HEK293 (cell line): ENCODE measurements around the gene PGBD1.

Experiments
- CTCF ChIA-PET: fragments of 350-600 bp; formaldehyde crosslinking; extraction: SDS; loops from one replicate; lab custom pipeline; 2021; ENCODE audit warnings: antibody characterized with exemption; lab: Yijun Ruan, JAX
- POLR2A ChIA-PET: fragments of 300-600 bp; formaldehyde crosslinking; extraction: SDS; loops from one replicate; lab custom pipeline; 2020; ENCODE audit warnings: antibody characterized with exemption, inconsistent platforms; lab: Yijun Ruan, JAX
- H3K27ac ChIP-seq: fragments of 200-500 bp; sonication (Bioruptor generic); 2 replicates; pipeline ENCODE4 v1.5.1; 2014; ENCODE audit warnings: low read depth, low read length, control low read depth, inconsistent platforms; ENCODE audit errors: extremely low read depth
- H3K36me3 ChIP-seq, 2 experiments: fragments of 200-500 bp in 1 of 2; sonication (Bioruptor generic) in 1 of 2; 1 replicate in 1 of 2; 2 replicates in 1 of 2; pipeline ENCODE4 v1.5.1; 2014 to 2017; ENCODE audit warnings: inconsistent platforms in 2 of 2, low read length in 2 of 2; ENCODE audit not compliant: control insufficient read depth in 2 of 2, insufficient read depth in 1 of 2
- H3K4me1 ChIP-seq: fragments of 200-500 bp; sonication (Bioruptor generic); 2 replicates; pipeline ENCODE4 v1.5.1; 2014; ENCODE audit warnings: mild to moderate bottlenecking, low read length, inconsistent platforms; ENCODE audit not compliant: control insufficient read depth, insufficient read depth
- H3K4me3 ChIP-seq: 2 replicates; pipeline ENCODE4 v1.5.1; 2011; ENCODE audit warnings: low read depth, mild to moderate bottlenecking, control low read depth, low read length, moderate library complexity
- H3K9me3 ChIP-seq: fragments of 200-500 bp; sonication (Bioruptor generic); 2 replicates; pipeline ENCODE4 v1.5.1; 2014; ENCODE audit warnings: low read depth, low read length, inconsistent platforms; ENCODE audit not compliant: control insufficient read depth, insufficient read depth
- HOXC10 ChIP-seq: sonication (generic); formaldehyde crosslinking; IDR thresholded peaks from 2 replicates; pipeline ENCODE4 v1.8.1; 2023; ENCODE audit warnings: mild to moderate bottlenecking, missing genetic modification reagents
- KLF7 ChIP-seq: fragments of 450-650 bp; formaldehyde crosslinking; IDR thresholded peaks from 2 replicates; pipeline ENCODE4 v1.5.1; 2016; ENCODE audit warnings: missing biosample characterization, missing genetic modification characterization, borderline replicate concordance
- MEIS1 ChIP-seq: sonication (generic); formaldehyde crosslinking; IDR thresholded peaks from 2 replicates; pipeline ENCODE4 v1.8.1; 2022; ENCODE audit warnings: missing genetic modification reagents, mild to moderate bottlenecking, borderline replicate concordance
- MZF1 ChIP-seq: fragments of 450-650 bp; formaldehyde crosslinking; IDR thresholded peaks from 2 replicates; pipeline ENCODE4 v1.5.1; 2017; ENCODE audit warnings: missing biosample characterization, missing genetic modification characterization, borderline replicate concordance
- PRDM1 ChIP-seq: fragments of 450-650 bp; formaldehyde crosslinking; IDR thresholded peaks from 2 replicates; pipeline ENCODE4; 2016; ENCODE audit warnings: missing biosample characterization, missing genetic modification characterization
- REPIN1 ChIP-seq: fragments of 450-650 bp; formaldehyde crosslinking; IDR thresholded peaks from 2 replicates; pipeline ENCODE4 v1.5.1; 2017; ENCODE audit warnings: missing biosample characterization, missing genetic modification characterization, low read depth
- ZBTB17 ChIP-seq: fragments of 450-650 bp; formaldehyde crosslinking; IDR thresholded peaks from 2 replicates; pipeline ENCODE4 v1.5.1; 2016; ENCODE audit warnings: missing biosample characterization, missing genetic modification characterization
- ZNF112 ChIP-seq: fragments of 450-650 bp; formaldehyde crosslinking; IDR thresholded peaks from 2 replicates; pipeline ENCODE4 v1.5.0; 2017; ENCODE audit warnings: missing biosample characterization, missing genetic modification characterization
- ZNF16 ChIP-seq: fragments of 450-650 bp; formaldehyde crosslinking; IDR thresholded peaks from 2 replicates; pipeline ENCODE4 v1.5.1; 2016; ENCODE audit warnings: low read depth, missing biosample characterization, missing genetic modification characterization
- ZNF324 ChIP-seq: fragments of 450-650 bp; formaldehyde crosslinking; IDR thresholded peaks from 2 replicates; pipeline ENCODE4 v1.5.1; 2016; ENCODE audit warnings: missing biosample characterization, missing genetic modification characterization
- ZNF366 ChIP-seq: fragments of 450-650 bp; formaldehyde crosslinking; conservative IDR thresholded peaks from 2 replicates; pipeline ENCODE4 v1.5.1; 2016; ENCODE audit warnings: missing biosample characterization, missing genetic modification characterization
- ZNF514 ChIP-seq: fragments of 450-650 bp; formaldehyde crosslinking; IDR thresholded peaks from 2 replicates; pipeline ENCODE4 v1.5.1; 2016; ENCODE audit warnings: missing biosample characterization, missing genetic modification characterization
- ZNF548 ChIP-seq: fragments of 450-650 bp; formaldehyde crosslinking; IDR thresholded peaks from 2 replicates; pipeline ENCODE4 v1.5.1; 2016; ENCODE audit warnings: missing biosample characterization, missing genetic modification characterization
- ZNF558 ChIP-seq: fragments of 450-650 bp; formaldehyde crosslinking; IDR thresholded peaks from 2 replicates; pipeline ENCODE4 v1.5.1; 2016; ENCODE audit warnings: missing biosample characterization, missing genetic modification characterization
- ZNF626 ChIP-seq: fragments of 450-650 bp; sonication (Bioruptor Pico); formaldehyde crosslinking; IDR thresholded peaks from 2 replicates; pipeline ENCODE4 v1.5.1; 2018; ENCODE audit warnings: missing biosample characterization, missing genetic modification characterization, inconsistent platforms
- ZNF658 ChIP-seq: fragments of 450-650 bp; formaldehyde crosslinking; IDR thresholded peaks from 2 replicates; pipeline ENCODE4; 2016; ENCODE audit warnings: missing biosample characterization, missing genetic modification characterization
- ZNF776 ChIP-seq: fragments of 450-650 bp; formaldehyde crosslinking; IDR thresholded peaks from 2 replicates; pipeline ENCODE4 v1.5.0; 2017; ENCODE audit warnings: missing biosample characterization, missing genetic modification characterization, borderline replicate concordance
- ZNF792 ChIP-seq: fragments of 450-650 bp; formaldehyde crosslinking; IDR thresholded peaks from 2 replicates; pipeline ENCODE4 v1.5.1; 2016; ENCODE audit warnings: missing biosample characterization, missing genetic modification characterization
- ZSCAN23 ChIP-seq: fragments of 450-650 bp; formaldehyde crosslinking; IDR thresholded peaks from 2 replicates; pipeline ENCODE4 v1.5.1; 2016; ENCODE audit warnings: missing biosample characterization, missing genetic modification characterization
- TF ChIP-seq, protein P1 (sequence below): sonication (generic); formaldehyde crosslinking; IDR thresholded peaks from 2 replicates; pipeline ENCODE4 v1.8.1; 2022; ENCODE audit warnings: mild to moderate bottlenecking, moderate library complexity, missing genetic modification reagents
- TF ChIP-seq, protein P2 (sequence below): fragments of 450-650 bp; formaldehyde crosslinking; IDR thresholded peaks from 2 replicates; pipeline ENCODE4 v1.5.1; 2016; ENCODE audit warnings: missing biosample characterization, missing genetic modification characterization
- TF ChIP-seq, protein P3 (sequence below): fragments of 450-650 bp; formaldehyde crosslinking; optimal IDR thresholded peaks from 2 replicates; pipeline ENCODE3; 2016; ENCODE audit warnings: missing biosample characterization, mild to moderate bottlenecking, missing genetic modification characterization

PGBD1 gene

DNA sequence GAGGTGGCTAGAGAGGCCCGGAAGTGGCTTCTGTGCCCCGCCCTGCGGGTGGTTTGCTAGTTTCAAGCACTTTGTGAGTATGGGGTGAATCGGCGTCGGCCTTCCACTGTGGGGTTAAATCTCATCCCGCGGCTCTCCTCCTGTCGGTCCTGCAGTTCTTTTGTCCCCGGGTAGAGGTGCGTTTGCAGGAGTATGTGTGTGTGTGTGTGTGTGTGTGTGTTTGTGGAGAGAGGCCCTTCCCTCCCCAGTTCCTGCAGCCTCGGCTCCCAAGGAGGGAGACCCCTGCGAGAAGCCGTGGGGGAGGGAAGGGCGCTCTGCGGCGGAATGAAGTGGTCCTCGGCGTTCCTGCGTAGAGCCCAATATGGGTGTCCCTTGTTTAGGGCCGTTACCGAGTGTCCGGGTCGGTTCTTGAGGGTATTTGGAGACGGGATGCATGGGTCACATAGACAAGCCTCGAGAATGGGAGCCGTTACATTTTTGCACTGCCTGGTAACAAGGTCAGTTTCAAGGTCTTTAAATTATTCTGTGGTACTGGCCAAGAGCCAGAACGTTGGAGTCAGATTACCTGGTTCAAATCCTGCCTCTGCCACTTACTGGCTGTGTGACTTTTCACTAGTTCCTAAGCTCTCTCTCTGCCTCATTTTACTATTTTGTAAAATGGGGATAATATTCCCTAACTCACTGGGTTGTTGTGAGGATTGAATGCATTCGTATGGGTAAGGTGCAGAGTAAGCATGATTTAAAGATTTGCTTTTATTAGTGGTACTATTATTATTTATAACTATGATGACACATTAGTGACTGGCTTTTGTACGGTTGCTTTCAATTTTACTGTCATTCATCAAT, 68.7 kb downstream of the PGBD1 start, which contains the start of gene ZKSCAN3 (continued):
- TF ChIP-seq, protein P1, sequence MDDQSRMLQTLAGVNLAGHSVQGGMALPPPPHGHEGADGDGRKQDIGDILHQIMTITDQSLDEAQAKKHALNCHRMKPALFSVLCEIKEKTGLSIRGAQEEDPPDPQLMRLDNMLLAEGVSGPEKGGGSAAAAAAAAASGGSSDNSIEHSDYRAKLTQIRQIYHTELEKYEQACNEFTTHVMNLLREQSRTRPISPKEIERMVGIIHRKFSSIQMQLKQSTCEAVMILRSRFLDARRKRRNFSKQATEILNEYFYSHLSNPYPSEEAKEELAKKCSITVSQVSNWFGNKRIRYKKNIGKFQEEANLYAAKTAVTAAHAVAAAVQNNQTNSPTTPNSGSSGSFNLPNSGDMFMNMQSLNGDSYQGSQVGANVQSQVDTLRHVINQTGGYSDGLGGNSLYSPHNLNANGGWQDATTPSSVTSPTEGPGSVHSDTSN (CRISPR knock-in tag), result no peak
- TF ChIP-seq MZF1 (tag by site-specific recombination) (no peak; the same call in 1 of the 2 replicates), ZNF548 (tag by site-specific recombination) (no peak), ZNF366 (tag by site-specific recombination) (peak; percentile 51; the same call in 1 of the 2 replicates), KLF7 (tag by site-specific recombination) (peak; percentile 94), ZNF112 (tag by site-specific recombination) (no peak), ZBTB17 (tag by site-specific recombination) (peak; percentile 97), ZNF16 (tag by site-specific recombination) (no peak), MEIS1 (CRISPR knock-in tag) (no peak), HOXC10 (CRISPR knock-in tag) (no peak), ZNF776 (tag by site-specific recombination) (no peak), ZNF324 (tag by site-specific recombination) (peak; percentile 76; the same call in 1 of the 2 replicates), ZNF792 (tag by site-specific recombination) (no peak), ZNF558 (tag by site-specific recombination) (peak; percentile 52), ZNF514 (tag by site-specific recombination) (no peak)
- TF ChIP-seq, protein P2, sequence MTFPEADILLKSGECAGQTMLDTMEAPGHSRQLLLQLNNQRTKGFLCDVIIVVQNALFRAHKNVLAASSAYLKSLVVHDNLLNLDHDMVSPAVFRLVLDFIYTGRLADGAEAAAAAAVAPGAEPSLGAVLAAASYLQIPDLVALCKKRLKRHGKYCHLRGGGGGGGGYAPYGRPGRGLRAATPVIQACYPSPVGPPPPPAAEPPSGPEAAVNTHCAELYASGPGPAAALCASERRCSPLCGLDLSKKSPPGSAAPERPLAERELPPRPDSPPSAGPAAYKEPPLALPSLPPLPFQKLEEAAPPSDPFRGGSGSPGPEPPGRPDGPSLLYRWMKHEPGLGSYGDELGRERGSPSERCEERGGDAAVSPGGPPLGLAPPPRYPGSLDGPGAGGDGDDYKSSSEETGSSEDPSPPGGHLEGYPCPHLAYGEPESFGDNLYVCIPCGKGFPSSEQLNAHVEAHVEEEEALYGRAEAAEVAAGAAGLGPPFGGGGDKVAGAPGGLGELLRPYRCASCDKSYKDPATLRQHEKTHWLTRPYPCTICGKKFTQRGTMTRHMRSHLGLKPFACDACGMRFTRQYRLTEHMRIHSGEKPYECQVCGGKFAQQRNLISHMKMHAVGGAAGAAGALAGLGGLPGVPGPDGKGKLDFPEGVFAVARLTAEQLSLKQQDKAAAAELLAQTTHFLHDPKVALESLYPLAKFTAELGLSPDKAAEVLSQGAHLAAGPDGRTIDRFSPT (tag by site-specific recombination), result peak; percentile 68; the same call in 1 of the 2 replicates
- TF ChIP-seq, all 188 proteins: peak for 77

DNA sequence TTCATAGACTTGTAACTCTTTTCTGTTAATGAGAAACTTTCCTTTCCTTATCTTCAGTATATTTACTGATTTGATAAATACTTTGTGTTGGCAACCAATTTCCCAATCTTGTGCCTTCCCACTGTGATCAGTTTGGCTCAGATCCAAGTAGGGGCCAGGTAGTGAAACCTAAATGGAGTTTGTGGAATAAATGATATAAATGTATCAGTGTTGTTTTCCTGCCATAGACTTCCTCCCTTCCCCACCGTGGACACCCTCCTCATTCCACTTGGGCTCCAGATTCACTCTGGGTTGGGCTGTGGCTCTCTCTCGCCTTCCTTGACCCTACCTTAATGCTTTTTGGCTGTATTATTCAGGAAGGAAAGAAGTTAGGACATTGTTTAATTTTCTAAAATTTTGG, 69.7 kb downstream of the PGBD1 start:
- ChIA-PET POLR2A (interaction anchor here (0.9 to 2.2 kb wide), 3 partner anchors 15 to 99 kb away, joined by 4 to 34 read pairs (median 12); partner anchors contain the start of genes PGBD1, ZKSCAN4 and ZSCAN31), CTCF (interaction anchor here (0.6 kb wide), 1 partner anchor 543 kb away, joined by 3 read pairs; a partner anchor contains a TSS)
- peaks cover 4% of the 10 kb centered on the region; the same call in 1 of the 2 replicates for H3K4me1 ChIP-seq
- no peak for TF ChIP-seq REPIN1 (tag by site-specific recombination)
- H3K27ac ChIP-seq, result no peak overlapping the region
- peaks cover 0 to 8% of the 10 kb centered on the region in 2 experiments; a peak in 1 of 3 replicates for H3K36me3 ChIP-seq
- H3K9me3 ChIP-seq, result no peaks in the 10 kb centered on the region
- no peak overlapping the region for H3K4me3 ChIP-seq

DNA sequence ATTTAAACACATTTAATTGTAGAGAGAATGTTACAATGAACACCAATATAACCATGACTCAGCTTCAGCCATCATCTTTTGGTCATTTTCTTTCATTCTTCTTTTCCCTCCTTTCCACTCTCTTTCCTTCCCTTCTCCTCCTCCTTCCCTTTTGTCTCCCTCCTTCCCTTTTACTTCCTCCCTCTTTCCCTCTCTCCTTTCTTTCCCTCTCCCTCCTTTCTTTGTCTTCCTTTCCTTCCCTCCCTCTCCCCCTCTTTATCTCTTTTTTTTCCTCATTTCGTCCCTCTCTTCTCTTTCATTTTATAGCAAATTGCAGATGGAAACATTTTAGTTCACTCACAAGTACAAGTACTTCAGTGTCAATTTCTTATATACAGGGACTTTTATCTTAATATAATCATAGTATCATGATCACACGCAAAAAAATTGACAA, 70.1 kb downstream of the PGBD1 start:
- no peaks in the 10 kb centered on the region for H3K9me3 ChIP-seq
- H3K27ac ChIP-seq, result no peak overlapping the region
- ChIA-PET POLR2A (interaction anchor here (2.2 kb wide), 1 partner anchor 70 kb away, joined by 12 read pairs; the partner anchor contains the start of gene PGBD1), CTCF (interaction anchor here (0.6 kb wide), 1 partner anchor 543 kb away, joined by 3 read pairs; a partner anchor contains a TSS)
- peak; percentile 30; the same call in 1 of the 2 replicates for TF ChIP-seq KLF7 (tag by site-specific recombination)
- no peak for TF ChIP-seq ZNF626 (tag by site-specific recombination)
- TF ChIP-seq, protein P3, sequence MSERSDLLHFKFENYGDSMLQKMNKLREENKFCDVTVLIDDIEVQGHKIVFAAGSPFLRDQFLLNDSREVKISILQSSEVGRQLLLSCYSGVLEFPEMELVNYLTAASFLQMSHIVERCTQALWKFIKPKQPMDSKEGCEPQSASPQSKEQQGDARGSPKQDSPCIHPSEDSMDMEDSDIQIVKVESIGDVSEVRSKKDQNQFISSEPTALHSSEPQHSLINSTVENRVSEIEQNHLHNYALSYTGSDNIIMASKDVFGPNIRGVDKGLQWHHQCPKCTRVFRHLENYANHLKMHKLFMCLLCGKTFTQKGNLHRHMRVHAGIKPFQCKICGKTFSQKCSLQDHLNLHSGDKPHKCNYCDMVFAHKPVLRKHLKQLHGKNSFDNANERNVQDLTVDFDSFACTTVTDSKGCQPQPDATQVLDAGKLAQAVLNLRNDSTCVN (tag by site-specific recombination), result no peak
- TF ChIP-seq ZNF366 (tag by site-specific recombination), result peak; percentile 96
- TF ChIP-seq ZNF658 (tag by site-specific recombination), result no peak
- TF ChIP-seq PRDM1, result peak; percentile 99
- no peak for TF ChIP-seq ZSCAN23 (tag by site-specific recombination)
- no peak overlapping the region for H3K4me3 ChIP-seq
- H3K4me1 ChIP-seq, result peaks cover 4% of the 10 kb centered on the region; the same call in 1 of the 2 replicates
- peaks cover 0 to 8% of the 10 kb centered on the region in 2 experiments; a peak in 1 of 3 replicates for H3K36me3 ChIP-seq
